Measurements from ENCODE around the gene YBX2.
A peak's percentile ranks its signal among the peaks of the same experiment; 100 is the strongest.
"Not testable (repeated sequence)": the region's sequence is repeated elsewhere in the genome, so short reads cannot be mapped to it uniquely, and the experiment has no call there.

The YBX2 gene

GRCh38 chr17:7246779-7247178 lies 47.7 kb downstream of the YBX2 start:
- no peak overlapping the region for H3K27ac ChIP-seq (ENCODE audit: low read depth, low read length)
- H3K9ac ChIP-seq (ENCODE audit: low read depth in 1 of 2, low read length in 2 of 2) = no peak overlapping the region
- H3K4me3 ChIP-seq (ENCODE audit: low read depth in 1 of 2, low read length in 2 of 2) = no peak overlapping the region
- peaks cover 16 to 31% of the 10 kb centered on the region in 2 donors for H3K36me3 ChIP-seq (ENCODE audit: control insufficient read depth in 1 of 2, insufficient read depth in 2 of 2, low read length in 2 of 2)
- no peaks in the 10 kb centered on the region for H3K27me3 ChIP-seq (ENCODE audit: control insufficient read depth in 1 of 2, insufficient read depth in 2 of 2, low read length in 2 of 2)
- peaks cover 21 to 29% of the 10 kb centered on the region in 2 donors for H3K4me1 ChIP-seq (ENCODE audit: control insufficient read depth in 1 of 2, insufficient read depth in 2 of 2, low read length in 2 of 2)
- H3K9me3 ChIP-seq (ENCODE audit: control insufficient read depth in 1 of 2, low read length in 2 of 2) = no peaks in the 10 kb centered on the region

GRCh38 chr17:7243838-7244237 lies 50.6 kb downstream of the YBX2 start:
- Histone ChIP-seq H3K9ac (ENCODE audit: low read depth in 1 of 2, low read length in 2 of 2) (peak overlapping the region in 1 of 2 donors; percentile 99), H3K36me3 (ENCODE audit: control insufficient read depth in 1 of 2, insufficient read depth in 2 of 2, low read length in 2 of 2) (peaks cover 24 to 42% of the 10 kb centered on the region in 2 donors), H3K4me1 (ENCODE audit: control insufficient read depth in 1 of 2, insufficient read depth in 2 of 2, low read length in 2 of 2) (peaks cover 26 to 30% of the 10 kb centered on the region in 2 donors)
- not testable (repeated sequence) for H3K9me3 ChIP-seq (ENCODE audit: control insufficient read depth in 1 of 2, low read length in 2 of 2); H3K27ac ChIP-seq (ENCODE audit: low read depth, low read length); H3K27me3 ChIP-seq (ENCODE audit: control insufficient read depth in 1 of 2, insufficient read depth in 2 of 2, low read length in 2 of 2); H3K4me3 ChIP-seq (ENCODE audit: low read depth in 1 of 2, low read length in 2 of 2)

- Histone ChIP-seq H3K9me3 (ENCODE audit: control insufficient read depth in 1 of 2, low read length in 2 of 2) (no peaks in the 10 kb centered on the region), H3K27ac (ENCODE audit: low read depth, low read length) (peak overlapping the region; percentile 99), H3K27me3 (ENCODE audit: control insufficient read depth in 1 of 2, insufficient read depth in 2 of 2, low read length in 2 of 2) (no peaks in the 10 kb centered on the region), H3K36me3 (ENCODE audit: control insufficient read depth in 1 of 2, insufficient read depth in 2 of 2, low read length in 2 of 2) (peaks cover 24 to 42% of the 10 kb centered on the region in 2 donors), H3K4me1 (ENCODE audit: control insufficient read depth in 1 of 2, insufficient read depth in 2 of 2, low read length in 2 of 2) (peaks cover 24 to 26% of the 10 kb centered on the region in 2 donors), H3K4me3 (ENCODE audit: low read depth in 1 of 2, low read length in 2 of 2) (peak overlapping the region; percentile 94 to 97), H3K9ac (ENCODE audit: low read depth in 1 of 2, low read length in 2 of 2) (peak overlapping the region; percentile 76 to 99)
Observed at GRCh38 chr17:7243453-7243729, 51.0 kb downstream of the YBX2 start.

DNA sequence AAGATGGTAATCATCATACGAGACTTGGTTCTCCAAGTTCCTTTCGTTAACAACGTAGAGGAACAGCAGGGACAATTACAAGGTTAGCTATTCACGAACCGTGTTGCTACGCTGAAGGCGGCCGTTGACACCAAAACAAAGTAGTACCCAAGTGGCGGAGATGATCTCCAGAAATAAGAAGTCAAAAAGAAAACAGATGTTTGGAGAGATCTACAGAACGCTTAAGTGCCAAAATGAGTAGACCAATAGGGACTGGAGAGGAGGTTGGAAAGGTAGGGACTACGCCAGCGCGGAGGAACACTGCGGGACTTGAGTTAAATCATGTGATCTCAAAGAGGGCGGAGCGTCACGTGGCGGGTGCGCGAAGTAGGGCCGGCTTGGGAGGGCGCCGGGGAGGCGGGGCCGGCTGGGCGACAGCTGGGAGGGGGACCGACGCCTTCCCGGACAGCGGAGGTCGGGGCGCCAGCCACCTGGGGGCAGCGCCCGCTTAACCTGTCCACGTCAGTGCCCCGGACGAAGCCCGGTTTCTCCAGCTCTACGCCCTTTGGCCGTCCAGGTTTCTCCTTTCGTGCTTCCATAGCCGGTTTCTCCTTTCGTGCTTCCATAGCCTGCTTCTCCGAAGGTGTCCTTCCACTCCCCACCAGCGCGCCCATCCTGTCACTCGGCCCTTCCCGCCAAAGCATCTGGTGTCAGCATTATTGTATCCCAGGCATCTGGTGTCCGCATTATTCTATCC lies 51.6 kb downstream of the YBX2 start:
- Histone ChIP-seq H3K36me3 (ENCODE audit: control insufficient read depth in 1 of 2, insufficient read depth in 2 of 2, low read length in 2 of 2) (peaks cover 24 to 42% of the 10 kb centered on the region in 2 donors), H3K9me3 (ENCODE audit: control insufficient read depth in 1 of 2, low read length in 2 of 2) (no peaks in the 10 kb centered on the region), H3K27me3 (ENCODE audit: control insufficient read depth in 1 of 2, insufficient read depth in 2 of 2, low read length in 2 of 2) (no peaks in the 10 kb centered on the region), H3K4me3 (ENCODE audit: low read depth in 1 of 2, low read length in 2 of 2) (peak overlapping the region; percentile 94 to 97), H3K9ac (ENCODE audit: low read depth in 1 of 2, low read length in 2 of 2) (peak overlapping the region; percentile 76 to 99), H3K4me1 (ENCODE audit: control insufficient read depth in 1 of 2, insufficient read depth in 2 of 2, low read length in 2 of 2) (peaks cover 24 to 26% of the 10 kb centered on the region in 2 donors), H3K27ac (ENCODE audit: low read depth, low read length) (peak overlapping the region; percentile 99)

GRCh38 chr17:7241783-7242716 lies 52.4 kb downstream of the YBX2 start, which contains the start of gene GABARAP:
Gene GABARAP, minus strand, starts transcription at chr17:7242449. Its CDS starts 119 bp downstream, at chr17:7242330.
- peak within 1 kb of the TSS; percentile 98 to 99 for H3K9ac ChIP-seq (ENCODE audit: low read depth in 1 of 2, low read length in 2 of 2)
- no peaks in the 10 kb centered on the region for H3K27me3 ChIP-seq (ENCODE audit: control insufficient read depth in 1 of 2, insufficient read depth in 2 of 2, low read length in 2 of 2)
- H3K4me1 ChIP-seq (ENCODE audit: control insufficient read depth in 1 of 2, insufficient read depth in 2 of 2, low read length in 2 of 2) = peaks cover 30 to 31% of the 10 kb centered on the region in 2 donors
- peak within 1 kb of the TSS; percentile 99 for H3K27ac ChIP-seq (ENCODE audit: low read depth, low read length)
- H3K36me3 ChIP-seq (ENCODE audit: control insufficient read depth in 1 of 2, insufficient read depth in 2 of 2, low read length in 2 of 2) = peaks cover 26 to 39% of the 10 kb centered on the region in 2 donors
- peak within 1 kb of the TSS; percentile 94 to 97 for H3K4me3 ChIP-seq (ENCODE audit: low read depth in 1 of 2, low read length in 2 of 2)
- no peaks in the 10 kb centered on the region for H3K9me3 ChIP-seq (ENCODE audit: control insufficient read depth in 1 of 2, low read length in 2 of 2)

DNA sequence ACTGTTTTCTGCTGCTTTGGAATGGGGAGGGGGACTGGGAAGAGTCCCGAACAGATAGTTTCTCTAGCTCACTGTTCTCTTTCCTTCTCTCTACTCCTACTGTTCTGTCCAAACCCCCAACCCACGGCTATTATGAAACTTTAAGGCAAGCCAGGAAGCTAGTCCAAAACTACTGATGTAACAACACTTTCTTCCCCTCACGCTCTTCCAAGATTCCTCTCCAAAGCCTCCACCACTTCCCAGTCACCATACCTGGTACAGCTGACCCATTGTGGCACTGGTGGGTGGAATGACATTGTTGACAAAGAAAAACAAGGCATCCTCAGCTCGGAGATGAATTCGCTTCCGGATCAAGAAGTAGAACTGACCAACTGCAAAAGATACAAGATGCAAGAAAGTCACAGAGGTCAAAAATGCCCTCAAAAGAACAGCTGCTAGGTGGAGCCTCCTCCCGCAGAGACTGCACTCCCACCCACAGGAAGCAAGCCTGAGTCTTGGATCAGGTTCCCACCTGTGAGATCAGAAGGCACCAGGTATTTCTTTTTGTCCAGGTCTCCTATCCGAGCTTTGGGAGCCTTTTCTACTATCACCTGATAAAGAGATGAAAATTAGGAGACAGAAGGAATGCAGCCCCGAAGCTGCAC lies 53.2 kb downstream of the YBX2 start:
- Histone ChIP-seq H3K36me3 (ENCODE audit: control insufficient read depth in 1 of 2, insufficient read depth in 2 of 2, low read length in 2 of 2) (peaks cover 27 to 37% of the 10 kb centered on the region in 2 donors), H3K4me3 (ENCODE audit: low read depth in 1 of 2, low read length in 2 of 2) (peak overlapping the region; percentile 94 to 97), H3K27ac (ENCODE audit: low read depth, low read length) (peak overlapping the region; percentile 99), H3K9me3 (ENCODE audit: control insufficient read depth in 1 of 2, low read length in 2 of 2) (no peaks in the 10 kb centered on the region), H3K27me3 (ENCODE audit: control insufficient read depth in 1 of 2, insufficient read depth in 2 of 2, low read length in 2 of 2) (no peaks in the 10 kb centered on the region), H3K4me1 (ENCODE audit: control insufficient read depth in 1 of 2, insufficient read depth in 2 of 2, low read length in 2 of 2) (peaks cover 33 to 36% of the 10 kb centered on the region in 2 donors), H3K9ac (ENCODE audit: low read depth in 1 of 2, low read length in 2 of 2) (peak overlapping the region; percentile 98 to 99)

DNA sequence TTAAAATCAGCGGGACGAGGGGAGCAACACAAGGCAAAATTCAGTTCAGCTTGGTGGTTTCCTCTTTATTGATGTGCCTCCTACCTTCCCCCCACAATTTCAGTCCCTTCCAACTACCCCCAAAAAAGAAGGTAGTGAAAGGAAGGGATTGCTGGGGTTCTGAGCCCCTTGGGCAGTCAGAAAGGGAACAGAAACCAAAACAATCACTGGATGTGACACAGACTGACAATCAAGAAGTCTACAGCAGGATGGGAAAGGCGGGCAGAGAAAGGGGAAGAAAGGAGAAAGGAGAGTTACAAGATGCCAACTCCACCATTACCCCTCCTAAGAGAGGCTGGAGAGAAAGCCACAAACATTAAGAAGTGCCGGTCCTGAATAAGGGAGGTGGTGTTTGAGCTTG lies 54.1 kb downstream of the YBX2 start:
- no peak overlapping the region for H3K27ac ChIP-seq (ENCODE audit: low read depth, low read length)
- no peaks in the 10 kb centered on the region for H3K27me3 ChIP-seq (ENCODE audit: control insufficient read depth in 1 of 2, insufficient read depth in 2 of 2, low read length in 2 of 2)
- H3K9ac ChIP-seq (ENCODE audit: low read depth in 1 of 2, low read length in 2 of 2) = peak overlapping the region; percentile 12 to 99
- H3K4me3 ChIP-seq (ENCODE audit: low read depth in 1 of 2, low read length in 2 of 2) = peak overlapping the region; percentile 64 to 94
- H3K4me1 ChIP-seq (ENCODE audit: control insufficient read depth in 1 of 2, insufficient read depth in 2 of 2, low read length in 2 of 2) = peaks cover 39 to 45% of the 10 kb centered on the region in 2 donors
- H3K9me3 ChIP-seq (ENCODE audit: control insufficient read depth in 1 of 2, low read length in 2 of 2) = no peaks in the 10 kb centered on the region
- H3K36me3 ChIP-seq (ENCODE audit: control insufficient read depth in 1 of 2, insufficient read depth in 2 of 2, low read length in 2 of 2) = peaks cover 22 to 39% of the 10 kb centered on the region in 2 donors

- H3K36me3 ChIP-seq (ENCODE audit: control insufficient read depth in 1 of 2, insufficient read depth in 2 of 2, low read length in 2 of 2) = peaks cover 20 to 38% of the 10 kb centered on the region in 2 donors
- H3K9ac ChIP-seq (ENCODE audit: low read depth in 1 of 2, low read length in 2 of 2) = peak within 1 kb of the TSS; percentile 78 to 92
- H3K27ac ChIP-seq (ENCODE audit: low read depth, low read length) = peak within 1 kb of the TSS; percentile 79
- no peaks in the 10 kb centered on the region for H3K27me3 ChIP-seq (ENCODE audit: control insufficient read depth in 1 of 2, insufficient read depth in 2 of 2, low read length in 2 of 2)
- H3K9me3 ChIP-seq (ENCODE audit: control insufficient read depth in 1 of 2, low read length in 2 of 2) = no peaks in the 10 kb centered on the region
- H3K4me3 ChIP-seq (ENCODE audit: low read depth in 1 of 2, low read length in 2 of 2) = peak within 1 kb of the TSS; percentile 94
- H3K4me1 ChIP-seq (ENCODE audit: control insufficient read depth in 1 of 2, insufficient read depth in 2 of 2, low read length in 2 of 2) = peaks cover 48 to 54% of the 10 kb centered on the region in 2 donors
Observed at GRCh38 chr17:7239091-7240027, 55.1 kb downstream of the YBX2 start, which contains the start of gene PHF23. Gene PHF23, minus strand, starts transcription at chr17:7239457. Its CDS starts 178 bp downstream, at chr17:7239279.
